Measurements from ENCODE around the gene CARS2.

The CARS2 gene

DNA sequence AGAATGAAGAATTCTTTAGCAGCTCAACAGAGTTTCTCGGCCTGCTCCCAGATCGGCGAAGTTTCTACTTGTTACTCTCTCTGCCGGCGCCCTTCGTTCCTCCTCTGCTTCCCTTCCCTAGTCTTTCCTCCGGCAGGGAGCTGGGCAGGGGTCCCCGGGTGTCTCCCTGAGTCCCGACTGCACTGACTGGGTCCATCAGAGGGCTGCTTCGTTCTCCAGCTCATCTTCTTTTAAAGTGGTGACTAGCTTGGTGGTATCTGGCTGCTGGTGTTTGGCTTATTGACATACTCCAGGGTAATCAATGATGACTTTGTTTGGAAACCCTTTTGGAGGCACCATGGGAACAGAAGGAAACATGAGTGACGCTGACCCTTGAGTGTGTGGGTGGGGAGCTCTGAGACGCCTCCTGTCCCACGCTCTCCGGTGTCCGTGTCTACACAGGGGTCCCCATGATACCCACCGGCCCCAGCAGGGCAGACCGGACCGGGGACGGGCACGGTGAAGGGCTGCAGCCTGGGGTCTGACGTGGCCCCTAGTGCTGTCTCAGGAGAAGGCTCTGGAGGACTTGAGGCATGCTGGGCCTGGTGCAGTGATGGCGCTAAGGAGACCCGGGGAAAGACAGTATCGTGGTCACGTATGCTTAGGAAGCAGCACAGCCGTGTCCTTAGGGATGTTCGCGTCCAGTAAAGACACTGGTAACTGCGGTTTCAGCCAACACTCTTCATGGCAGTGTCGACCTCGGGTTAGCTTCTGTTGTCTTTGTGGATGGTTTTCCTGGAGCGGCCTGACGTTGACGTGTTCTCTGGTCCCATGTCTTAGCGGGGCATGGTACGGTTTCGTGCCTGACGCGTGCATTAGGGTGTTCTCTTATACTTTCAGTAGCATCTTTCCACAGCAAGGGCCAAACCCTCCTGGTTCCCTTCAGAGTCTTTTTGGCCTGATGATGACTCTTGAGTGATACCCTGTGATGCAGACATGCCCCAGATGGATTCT lies 66.8 kb downstream of the CARS2 start:
- TF ChIP-seq, protein P1, sequence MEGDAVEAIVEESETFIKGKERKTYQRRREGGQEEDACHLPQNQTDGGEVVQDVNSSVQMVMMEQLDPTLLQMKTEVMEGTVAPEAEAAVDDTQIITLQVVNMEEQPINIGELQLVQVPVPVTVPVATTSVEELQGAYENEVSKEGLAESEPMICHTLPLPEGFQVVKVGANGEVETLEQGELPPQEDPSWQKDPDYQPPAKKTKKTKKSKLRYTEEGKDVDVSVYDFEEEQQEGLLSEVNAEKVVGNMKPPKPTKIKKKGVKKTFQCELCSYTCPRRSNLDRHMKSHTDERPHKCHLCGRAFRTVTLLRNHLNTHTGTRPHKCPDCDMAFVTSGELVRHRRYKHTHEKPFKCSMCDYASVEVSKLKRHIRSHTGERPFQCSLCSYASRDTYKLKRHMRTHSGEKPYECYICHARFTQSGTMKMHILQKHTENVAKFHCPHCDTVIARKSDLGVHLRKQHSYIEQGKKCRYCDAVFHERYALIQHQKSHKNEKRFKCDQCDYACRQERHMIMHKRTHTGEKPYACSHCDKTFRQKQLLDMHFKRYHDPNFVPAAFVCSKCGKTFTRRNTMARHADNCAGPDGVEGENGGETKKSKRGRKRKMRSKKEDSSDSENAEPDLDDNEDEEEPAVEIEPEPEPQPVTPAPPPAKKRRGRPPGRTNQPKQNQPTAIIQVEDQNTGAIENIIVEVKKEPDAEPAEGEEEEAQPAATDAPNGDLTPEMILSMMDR (IDR thresholded peaks at IDR 0.05; ENCODE audit: control insufficient read depth, extremely low read depth, insufficient read depth) = no peak
- no peak for DNase-seq (ENCODE audit: low read depth)
- H3K4me3 ChIP-seq (ENCODE audit: low read depth, low read length) = no peak overlapping the region

DNA sequence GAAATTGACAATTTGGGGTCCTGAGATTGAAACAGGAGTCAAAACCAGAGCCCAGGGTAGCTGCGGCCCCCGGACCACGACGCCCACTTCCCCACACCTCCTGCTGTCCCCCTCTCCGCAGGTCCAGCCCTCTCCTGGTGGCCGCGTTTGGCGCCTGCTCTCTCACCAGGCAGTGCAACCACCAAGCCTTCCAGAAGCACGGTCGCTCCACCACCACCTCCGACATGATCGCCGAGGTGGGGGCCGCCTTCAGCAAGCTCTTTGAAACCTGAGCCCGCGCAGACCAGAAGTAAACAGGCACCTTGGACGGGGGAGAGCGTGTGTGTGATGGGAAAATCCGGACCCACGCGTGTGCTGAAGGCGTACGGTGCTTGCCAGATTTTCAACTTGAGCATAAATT lies 67.7 kb downstream of the CARS2 start:
- TF ChIP-seq, protein P1 (IDR thresholded peaks at IDR 0.05; ENCODE audit: control insufficient read depth, extremely low read depth, insufficient read depth) = no peak
- H3K4me3 ChIP-seq (ENCODE audit: low read depth, low read length) = no peak overlapping the region
- DNase-seq (ENCODE audit: low read depth) = no peak

DNA sequence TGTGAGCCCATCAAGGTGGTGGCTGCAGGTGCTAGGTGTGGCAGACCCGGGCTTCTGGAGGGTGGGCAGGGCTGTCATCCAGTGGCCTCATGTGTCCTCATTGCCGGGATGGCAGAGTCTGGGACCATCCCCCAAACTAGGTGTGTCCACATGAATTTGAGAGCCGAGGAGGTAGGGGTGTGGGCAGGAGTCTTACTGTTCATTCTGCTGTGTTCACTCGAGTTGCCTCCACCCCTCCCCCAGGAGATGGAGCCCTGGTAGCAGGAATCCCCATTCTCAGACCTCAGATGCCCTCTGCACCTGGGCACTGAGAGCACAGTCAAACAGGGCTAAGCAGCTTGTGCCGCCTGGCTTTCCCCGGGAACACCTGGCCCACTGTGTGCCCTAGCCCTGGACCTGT lies 68.2 kb downstream of the CARS2 start:
- TF ChIP-seq, protein P1 (IDR thresholded peaks at IDR 0.05; ENCODE audit: control insufficient read depth, extremely low read depth, insufficient read depth) = no peak
- no peak for DNase-seq (ENCODE audit: low read depth)
- no peak overlapping the region for H3K4me3 ChIP-seq (ENCODE audit: low read depth, low read length)

DNA sequence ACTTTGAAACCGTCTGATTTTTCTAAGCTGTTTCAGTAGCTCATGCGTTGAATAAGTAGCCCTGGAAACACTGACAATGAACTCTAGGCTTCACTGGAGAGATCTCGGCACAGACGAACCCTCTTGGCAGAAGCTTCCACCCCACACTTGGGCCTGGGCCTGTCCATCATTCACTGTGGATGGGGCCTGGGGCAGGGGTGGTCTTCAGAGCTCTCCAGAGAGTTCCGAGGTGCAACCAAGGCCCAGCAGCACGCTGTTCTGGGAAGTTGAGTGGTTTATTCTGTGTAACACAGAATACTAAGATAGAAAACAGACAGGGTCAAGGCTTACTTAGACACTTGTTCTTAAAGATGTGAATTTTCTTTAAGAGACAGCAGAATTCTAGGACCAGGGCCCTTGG lies 68.6 kb downstream of the CARS2 start:
- no peak overlapping the region for H3K4me3 ChIP-seq (ENCODE audit: low read depth, low read length)
- TF ChIP-seq, protein P1 (IDR thresholded peaks at IDR 0.05; ENCODE audit: control insufficient read depth, extremely low read depth, insufficient read depth) = no peak
- DNase-seq (ENCODE audit: low read depth) = no peak

DNA sequence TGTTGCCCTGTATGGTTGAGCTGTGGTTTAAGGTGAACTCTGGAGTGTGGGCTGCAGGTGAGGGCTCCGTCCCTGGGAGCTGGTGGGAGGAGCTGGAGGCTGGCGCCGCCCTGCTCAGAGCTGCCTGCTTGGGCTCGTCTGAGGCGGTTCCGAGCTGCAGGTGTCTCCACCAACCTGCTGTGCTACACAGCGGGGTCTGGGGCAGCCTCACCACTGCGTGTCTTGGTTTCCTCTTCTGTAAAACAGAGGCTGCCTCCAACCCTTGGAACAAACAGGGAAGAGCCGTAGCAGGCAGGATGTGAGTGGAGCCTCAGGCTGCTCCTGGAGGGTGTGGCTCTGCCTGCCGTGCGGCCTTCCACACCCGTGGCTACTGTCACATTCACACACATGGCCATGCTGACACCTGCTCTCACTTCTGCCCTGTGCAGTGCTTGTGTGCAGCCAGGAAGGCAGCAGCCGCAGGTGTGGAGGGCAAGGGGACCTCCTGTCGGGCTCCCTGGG lies 69.2 kb downstream of the CARS2 start:
- TF ChIP-seq, protein P1 (IDR thresholded peaks at IDR 0.05; ENCODE audit: control insufficient read depth, extremely low read depth, insufficient read depth) = no peak
- no peak for DNase-seq (ENCODE audit: low read depth)

DNA sequence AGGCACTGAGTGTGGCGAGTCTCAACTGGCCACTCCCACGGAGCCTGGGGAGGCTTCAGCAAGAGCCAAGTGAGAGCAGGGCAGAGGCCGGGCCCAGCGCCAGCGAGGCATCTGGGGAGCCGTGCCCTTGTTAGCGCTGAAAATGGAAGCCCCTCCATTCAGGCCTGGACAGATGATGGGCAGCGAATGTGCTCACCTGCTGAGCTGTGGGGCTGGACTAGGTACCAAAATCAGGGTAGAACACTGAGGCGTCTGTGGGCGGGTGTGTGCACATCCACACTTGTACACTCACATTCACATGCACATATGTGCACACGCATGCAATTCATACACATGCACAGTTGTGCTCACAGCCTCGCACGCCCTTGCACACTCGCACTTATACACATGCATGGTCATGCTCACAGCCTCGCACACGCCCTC lies 69.9 kb downstream of the CARS2 start:
- TF ChIP-seq, protein P1 (IDR thresholded peaks at IDR 0.05; ENCODE audit: control insufficient read depth, extremely low read depth, insufficient read depth) = no peak
- no peak overlapping the region for H3K4me3 ChIP-seq (ENCODE audit: low read depth, low read length)
- no peak for DNase-seq (ENCODE audit: low read depth)

More for the DNA sequence above, 69.2 kb downstream of the CARS2 start:
- H3K4me3 ChIP-seq (ENCODE audit: low read depth, low read length) = no peak overlapping the region
